CD4-positive, alpha-beta T cell treated with Interleukin-12 subunit alpha and Interleukin-12 subunit beta, for 1 hour (primary cell): ENCODE data around the gene WDR55.
"Not testable (repeated sequence)": the region's sequence is repeated elsewhere in the genome, so short reads cannot be mapped to it uniquely, and the experiment has no call there.

ENCODE experiments used
- DNase-seq: peaks from one replicate; pipeline ENCODE4 v3.0.0-alpha.2; 2020

Gene WDR55

DNA sequence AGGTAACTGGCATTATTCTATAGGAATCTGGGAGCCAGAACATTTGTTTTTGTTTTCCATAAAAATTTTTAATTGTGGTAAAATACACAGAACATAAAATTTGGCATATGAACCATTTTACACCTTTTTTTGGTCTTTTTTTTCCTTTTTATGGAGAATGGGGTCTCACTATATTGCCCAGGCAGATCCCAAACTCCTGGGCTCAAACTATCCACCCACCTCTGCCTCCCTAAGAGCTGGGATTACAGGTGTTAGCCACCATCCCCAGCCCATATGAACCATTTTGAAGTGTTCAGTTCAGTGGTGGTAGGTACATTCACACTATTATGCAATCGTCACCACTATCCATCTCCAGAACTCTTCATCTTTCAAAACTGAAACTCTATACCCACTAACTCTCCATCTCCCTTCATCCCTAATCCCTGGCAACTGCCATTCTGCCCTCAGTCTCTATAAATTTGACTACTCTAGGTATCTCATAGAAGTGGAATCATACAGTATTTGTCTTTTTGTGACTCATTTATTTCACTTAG, 48.9 kb downstream of the WDR55 start:
- no peak for DNase-seq

DNA sequence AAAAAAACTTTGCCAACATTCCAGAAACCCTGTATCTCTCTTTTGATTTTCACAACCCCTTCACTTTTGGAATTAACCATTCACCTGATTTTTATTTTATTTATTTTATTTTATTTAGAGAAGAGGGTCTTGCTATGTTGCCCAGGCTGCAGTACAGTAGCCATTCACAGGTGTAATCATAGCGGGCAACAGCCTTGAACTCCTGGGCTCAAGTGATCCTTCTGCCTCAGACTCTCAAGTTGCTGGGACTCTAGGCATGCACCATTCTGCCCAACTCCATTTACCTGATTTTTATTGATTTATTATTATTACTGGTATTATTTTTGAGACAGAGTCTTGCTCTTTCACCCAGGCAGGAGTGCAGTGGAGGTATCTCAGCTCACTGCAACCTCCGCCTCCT, 51.5 kb downstream of the WDR55 start:
- not testable (repeated sequence) for DNase-seq

GRCh38 chr5:140718266-140718592, 53.5 kb downstream of the WDR55 start:
- no peak for DNase-seq

- DNase-seq: not testable (repeated sequence)
These were observed 56.0 kb downstream of the WDR55 start for GRCh38 chr5:140720738-140721137.

DNA sequence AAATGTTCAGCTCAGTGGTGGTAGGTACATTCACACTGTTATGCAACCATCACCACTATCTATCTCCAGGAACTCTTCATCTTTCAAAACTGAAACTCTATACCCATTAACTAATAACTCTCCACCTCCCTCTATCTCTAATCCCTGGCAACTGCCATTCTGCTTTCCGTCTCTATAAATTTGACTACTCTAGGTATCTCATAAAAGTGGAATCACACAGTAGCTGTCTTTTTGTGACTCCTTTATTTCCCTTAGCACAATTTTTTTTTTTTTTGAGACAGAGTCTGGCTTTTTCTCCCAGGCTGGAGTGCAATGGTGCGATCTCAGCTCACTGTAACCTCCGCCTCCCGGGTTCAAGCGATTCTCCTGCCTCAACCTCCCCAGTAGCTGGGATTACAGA, 56.7 kb downstream of the WDR55 start:
- DNase-seq: not testable (repeated sequence)
